K562 (cell line): Measurements from ENCODE around the gene GRIK1. TPM values are rescaled to one million over a fixed set of nuclear protein-coding genes. Genes with fewer than 3 reads are reported as not detected.

Experiments
- ATAC-seq: fragments of 200-7000 bp; cut with Tn5 transposase; 3 replicates; pipeline ENCODE4 v1.9.1; 2020; ENCODE audit warnings: moderate library complexity
- BruUV-seq: library from RNA; stranded (reverse); fragments of 400-500 nt; replicated peaks from 2 replicates; lab custom pipeline; 2021; lab: Mats Ljungman, UMichigan
- CTCF ChIA-PET: fragments of 300-600 bp; formaldehyde crosslinking; extraction: SDS; loops from one replicate; lab custom pipeline; 2021; ENCODE audit warnings: low intra/inter-chr PET ratio; lab: Yijun Ruan, JAX
- POLR2A ChIA-PET: fragments of 300-600, 350-650 bp; sonication (Branson Sonifier 250); formaldehyde crosslinking; extraction: SDS; loops from one replicate; lab custom pipeline; 2021; ENCODE audit warnings: antibody characterized with exemption, inconsistent platforms; lab: Yijun Ruan, JAX
- DNase-seq, 4 experiments: peaks; one replicate each; pipeline versions ENCODE4 v3.0.0 to v3.0.0-alpha.2; 2011 to 2018; ENCODE audit warnings: low spot score in 3 of 4, mixed read lengths in 3 of 4; ENCODE audit errors: extremely low read depth in 1 of 4
- FAIRE-seq: peaks from 2 replicates; lab custom pipeline; 2011; peaks lifted over from hg19 to GRCh38; lab: Jason Lieb, UNC
- H2AFZ ChIP-seq: 2 replicates; pipeline ENCODE4 v1.6.0; 2011; ENCODE audit warnings: low read depth, low read length, control low read depth, inconsistent platforms
- H3K27ac ChIP-seq: fragments of 200-600 bp; 3 replicates; pipeline ENCODE4 v1.8.0; 2011; ENCODE audit warnings: low read depth, mild to moderate bottlenecking, control low read depth, inconsistent platforms, low read length, moderate library complexity, mixed read lengths; ENCODE audit errors: extremely low read depth
- H3K27me3 ChIP-seq, 2 experiments: fragments of 300-600 bp in 1 of 2; 2 replicates in 1 of 2; 3 replicates in 1 of 2; pipeline versions ENCODE4 v1.6.0 to v1.8.0; 2011; ENCODE audit warnings: inconsistent platforms in 2 of 2, low read length in 2 of 2, mild to moderate bottlenecking in 1 of 2, mixed read lengths in 1 of 2, moderate library complexity in 1 of 2; ENCODE audit not compliant: control insufficient read depth in 2 of 2, insufficient read depth in 2 of 2
- H3K36me3 ChIP-seq: fragments of 300-600 bp; 3 replicates; pipeline ENCODE4 v1.8.0; 2011; ENCODE audit warnings: mild to moderate bottlenecking, low read length, inconsistent platforms; ENCODE audit not compliant: control insufficient read depth, insufficient read depth
- H3K4me1 ChIP-seq, 2 experiments: fragments of 200-600 bp in 1 of 2; replicated peaks in 1 of 2; 2 replicates in 1 of 2; 3 replicates in 1 of 2; pipeline versions ENCODE4 v1.5.1 to v1.8.0; 2011; ENCODE audit warnings: inconsistent platforms in 2 of 2, low read length in 2 of 2, mild to moderate bottlenecking in 1 of 2, mixed read lengths in 1 of 2, moderate library complexity in 1 of 2; ENCODE audit not compliant: control insufficient read depth in 2 of 2, insufficient read depth in 2 of 2
- H3K4me2 ChIP-seq: 2 replicates; pipeline ENCODE4 v1.6.1; 2011; ENCODE audit warnings: low read length, control low read depth, inconsistent platforms, mixed read lengths; ENCODE audit not compliant: insufficient read depth
- H3K4me3 ChIP-seq: fragments of 200-600 bp; sonication (generic), shearing (Covaris generic); 2 replicates; pipeline ENCODE4 v1.5.1; 2016; ENCODE audit warnings: control low read depth, inconsistent platforms
- H3K79me2 ChIP-seq: fragments of 200-600 bp; 3 replicates; pipeline ENCODE4 v1.8.0; 2011; ENCODE audit warnings: low read length, inconsistent platforms; ENCODE audit not compliant: control insufficient read depth, insufficient read depth
- H3K9ac ChIP-seq, 2 experiments: 2 replicates each; pipeline versions ENCODE4 v1.6.0 to v1.6.1; 2011; ENCODE audit warnings: low read depth in 2 of 2, low read length in 2 of 2, control low read depth in 1 of 2, inconsistent platforms in 1 of 2, mild to moderate bottlenecking in 1 of 2, mixed read lengths in 1 of 2; ENCODE audit not compliant: insufficient read depth in 1 of 2
- H3K9me1 ChIP-seq: one replicate; pipeline ENCODE4 v1.6.0; 2011; ENCODE audit warnings: inconsistent platforms, mild to moderate bottlenecking, low read length, moderate library complexity; ENCODE audit not compliant: control insufficient read depth, insufficient read depth
- H3K9me3 ChIP-seq: replicated peaks from 2 replicates; pipeline ENCODE4 v1.5.1; 2011; ENCODE audit warnings: low read depth, low read length, inconsistent platforms; ENCODE audit not compliant: control insufficient read depth, insufficient read depth
- H4K20me1 ChIP-seq: replicated peaks from 2 replicates; pipeline ENCODE4 v1.6.1; 2011; ENCODE audit warnings: low read length, inconsistent platforms, mixed read lengths; ENCODE audit not compliant: control insufficient read depth, insufficient read depth
- HEY1 ChIP-seq: fragments of 250-450 bp; sonication (Bioruptor Pico); IDR thresholded peaks from 2 replicates; pipeline ENCODE4 v1.5.0; 2020; ENCODE audit warnings: mild to moderate bottlenecking, moderate library complexity, borderline replicate concordance
- NCOA1 ChIP-seq: fragments of 450-650 bp; IDR thresholded peaks from 2 replicates; pipeline ENCODE4 v1.6.1; 2016; ENCODE audit warnings: low read depth
- NFRKB ChIP-seq: fragments of 450-650 bp; IDR thresholded peaks from 2 replicates; pipeline ENCODE4 v1.6.1; 2016; ENCODE audit warnings: low read depth
- PHF8 ChIP-seq: fragments of 200-600 bp; sonication (generic); IDR thresholded peaks from 2 replicates; pipeline ENCODE4 v1.6.1; 2012; ENCODE audit warnings: mixed run types, mild to moderate bottlenecking, inconsistent platforms, low read length, moderate library complexity, borderline replicate concordance
- SFPQ ChIP-seq: fragments of 200-400 bp; formaldehyde crosslinking; IDR thresholded peaks from 2 replicates; pipeline ENCODE4 v1.6.1; 2017; ENCODE audit warnings: mild to moderate bottlenecking, low read depth, low read length, moderate library complexity
- ZNF175 ChIP-seq: fragments of 200-800 bp; sonication (Bioruptor generic); IDR thresholded peaks from 2 replicates; pipeline ENCODE4 v1.6.1; 2016; ENCODE audit warnings: low read depth, mild to moderate bottlenecking, missing genetic modification characterization, missing compliant biosample characterization
- ZNF224 ChIP-seq: sonication (generic); formaldehyde crosslinking; IDR thresholded peaks from 2 replicates; pipeline ENCODE4 v1.8.0; 2022; ENCODE audit warnings: mild to moderate bottlenecking, missing genetic modification reagents
- ZNF766 ChIP-seq: fragments of 200-800 bp; sonication (Bioruptor generic); conservative IDR thresholded peaks from 2 replicates; pipeline ENCODE4 v1.6.1; 2016; ENCODE audit warnings: missing genetic modification characterization, missing compliant biosample characterization
- in situ Hi-C: fragments of 300-500 bp; cut with MboI; formaldehyde crosslinking; loops from 4 replicates; pipeline ENCODE4 v1.15.0; 2018; ENCODE audit warnings: inconsistent platforms, mixed read lengths
- intact Hi-C: fragments of 100-400 bp; cut with micrococcal nuclease; formaldehyde crosslinking; loops from 2 replicates; pipeline ENCODE4 v1.14.2; 2022
- polyA plus RNA-seq, 8 experiments: library from polyadenylated mRNA; depleted of rRNA in 4 of 8; stranded (reverse) in 5 of 8; unstranded in 3 of 8; fragments of >200 nt; fragmentation: Nextera tagmentation in 2 of 8; fragmentation: Illumina TruSeq in 1 of 8; extraction: Ambion mirVana in 2 of 8; extraction: Trizol in 1 of 8; gene quantifications; 2 replicates each; pipeline versions ENCODE4 v1.2.1 to v1.2.3, GENCODE V29; 2011 to 2014; ENCODE audit warnings: inconsistent platforms in 1 of 8, missing spikeins in 1 of 8
- total RNA-seq, 7 experiments: library from RNA; depleted of rRNA in 6 of 7; stranded (reverse); fragments of >200 nt in 6 of 7; fragmentation: Illumina TruSeq in 2 of 7; extraction: Trizol in 2 of 7; gene quantifications; 2 replicates each; pipeline versions ENCODE4 v1.2.1 to v1.2.3, GENCODE V29; 2011 to 2021; ENCODE audit warnings: low replicate concordance in 1 of 7

Gene GRIK1
- total and polyA plus RNA-seq, 9 of the 15 experiments (the other 6 are each of a cell fraction or from before 2014, with no cell fraction given): 0.17 to 2.8 (median 0.53) TPM

DNA sequence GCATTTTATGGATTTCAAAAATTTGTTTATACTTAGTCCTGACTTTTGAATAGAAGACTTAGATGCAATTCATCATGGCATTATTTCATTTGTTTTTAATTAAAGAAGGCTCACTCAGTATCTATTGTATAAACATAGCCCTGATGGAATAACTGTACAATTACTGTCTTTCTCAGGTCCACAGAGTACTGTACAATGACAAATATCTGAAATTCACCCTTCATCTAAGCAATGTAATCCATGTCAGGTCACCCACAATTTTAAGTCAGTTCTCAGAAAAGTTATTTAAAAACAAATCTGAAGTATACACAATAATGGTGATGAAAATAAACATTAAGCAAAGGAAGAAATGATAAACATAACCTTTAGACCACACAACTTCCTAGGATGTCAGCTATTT lies 311.9 kb downstream of the GRIK1 start:
- no peaks in the 10 kb centered on the region for H3K9me3 ChIP-seq
- intact Hi-C loops: no loop called here
- no peak overlapping the region for H3K27ac ChIP-seq
- no peaks in the 10 kb centered on the region for H3K9me1 ChIP-seq
- BruUV-seq: no TSS peak
- no peaks in the 10 kb centered on the region for H3K79me2 ChIP-seq
- no peak overlapping the region for H3K4me2 ChIP-seq
- no peak for TF ChIP-seq SFPQ
- TF ChIP-seq PHF8: no peak
- no peak for TF ChIP-seq ZNF766 (CRISPR knock-in tag)
- no peak for TF ChIP-seq ZNF175 (CRISPR knock-in tag)
- no peak for TF ChIP-seq NFRKB
- TF ChIP-seq ZNF224 (CRISPR knock-in tag): no peak
- TF ChIP-seq NCOA1: no peak
- no peak for TF ChIP-seq HEY1 (CRISPR knock-in tag)
- no peak overlapping the region for H2AFZ ChIP-seq
- H3K9ac ChIP-seq: no peak overlapping the region
- no peaks in the 10 kb centered on the region for H3K36me3 ChIP-seq
- in situ Hi-C loops: no loop called here
- FAIRE-seq (no peak), ATAC-seq (no peak), DNase-seq (no peak)
- no peaks in the 10 kb centered on the region; a peak in 1 of 5 replicates for H3K4me1 ChIP-seq
- no peaks in the 10 kb centered on the region for H3K27me3 ChIP-seq
- ChIA-PET POLR2A (interaction anchor here (1.5 kb wide), 1 partner anchor 12 kb away, joined by 3 read pairs; no protein-coding TSS in a partner anchor), CTCF (no interaction called here)
- H4K20me1 ChIP-seq: no peaks in the 10 kb centered on the region
- H3K4me3 ChIP-seq: no peak overlapping the region
